Kidney (tissue), 14 donors: ENCODE measurements around the gene NME7. TPM values are rescaled to one million over a fixed set of nuclear protein-coding genes. Genes with fewer than 3 reads are reported as not detected.
"Not testable (repeated sequence)": the region's sequence is repeated elsewhere in the genome, so short reads cannot be mapped to it uniquely, and the experiment has no call there.

Experiments used
- DNase-seq, 5 donors: peaks; one replicate each; pipeline ENCODE4 v3.0.0-alpha.2; 2013 to 2020
- FAIRE-seq: peaks from 2 replicates; lab custom pipeline; 2012; peaks lifted over from hg19 to GRCh38; lab: Jason Lieb, UNC
- H3K27ac ChIP-seq, 2 donors: one replicate each; pipeline ENCODE4 v1.7.0; 2013; ENCODE audit warnings: low read depth in 2 of 2, low read length in 2 of 2, inconsistent platforms in 1 of 2
- H3K27me3 ChIP-seq: one replicate; pipeline ENCODE4 v1.7.1; 2013; ENCODE audit warnings: low read length, inconsistent platforms; ENCODE audit not compliant: control insufficient read depth, insufficient read depth
- H3K36me3 ChIP-seq, 3 donors: one replicate each; pipeline versions ENCODE4 v1.7.0 to v1.7.1; 2013; ENCODE audit warnings: low read length in 3 of 3, control low read depth in 1 of 3, inconsistent platforms in 1 of 3; ENCODE audit not compliant: insufficient read depth in 3 of 3, control insufficient read depth in 2 of 3
- H3K4me1 ChIP-seq, 3 donors: one replicate each; pipeline versions ENCODE4 v1.7.0 to v1.7.1; 2013; ENCODE audit warnings: low read length in 3 of 3, inconsistent platforms in 1 of 3, low read depth in 1 of 3; ENCODE audit not compliant: control insufficient read depth in 2 of 3, insufficient read depth in 2 of 3
- H3K4me3 ChIP-seq, 3 donors: one replicate each; pipeline versions ENCODE4 v1.7.0 to v1.8.1; 2013; ENCODE audit warnings: low read length in 3 of 3, control low read depth in 1 of 3, inconsistent platforms in 1 of 3
- H3K9ac ChIP-seq, 3 donors: one replicate each; pipeline versions ENCODE4 v1.7.0 to v1.7.1; 2013; ENCODE audit warnings: low read length in 3 of 3, control low read depth in 1 of 3, inconsistent platforms in 1 of 3
- H3K9me3 ChIP-seq, 3 donors: one replicate each; pipeline versions ENCODE4 v1.7.0 to v1.7.1; 2013; ENCODE audit warnings: low read length in 3 of 3, control low read depth in 1 of 3, inconsistent platforms in 1 of 3; ENCODE audit not compliant: control insufficient read depth in 2 of 3, insufficient read depth in 1 of 3
- intact Hi-C: fragments of 100-400 bp; cut with DNase I; formaldehyde crosslinking; loops from one replicate; pipeline ENCODE4 v1.11.1; 2022
- polyA plus RNA-seq: library from polyadenylated mRNA; stranded (reverse); fragments of 350-450 nt; fragmentation: Illumina TruSeq; extraction: RNeasy Lipid Tissue Mini Kit (QIAGEN cat#74804); gene quantifications from one replicate; pipeline ENCODE4 v1.2.3, GENCODE V29; 2014; ENCODE audit warnings: low read depth, low replicate concordance; ENCODE audit not compliant: insufficient read depth
- total RNA-seq: library from RNA; stranded (reverse); fragmentation: NEBNext Ultra II Directional; extraction: Animal tissue kit (Norgen Biotek cat#: 25700); gene quantifications from one replicate; pipeline ENCODE4 v1.2.1, GENCODE V29; 2021
- TF ChIP-seq, protein P1 (sequence below): IDR thresholded peaks from 3 replicates; pipeline ENCODE4 v1.5.1; 2012; ENCODE audit warnings: mild to moderate bottlenecking, moderate library complexity, borderline replicate concordance; ENCODE audit not compliant: insufficient read depth; ENCODE audit errors: extremely low read depth
- donor health status: control.
- donor health status: control.
- donor health status: control.
- donor health status: control.
- donor health status: control.
- donor health status: DM: yes; HTN: yes; CAD: no.
- donor health status: Normal renal cell carcinoma (clear cell type).

Gene NME7
- total and polyA plus RNA-seq, 2 donors from 2014 or later: 13.7 to 31.9 TPM

DNA sequence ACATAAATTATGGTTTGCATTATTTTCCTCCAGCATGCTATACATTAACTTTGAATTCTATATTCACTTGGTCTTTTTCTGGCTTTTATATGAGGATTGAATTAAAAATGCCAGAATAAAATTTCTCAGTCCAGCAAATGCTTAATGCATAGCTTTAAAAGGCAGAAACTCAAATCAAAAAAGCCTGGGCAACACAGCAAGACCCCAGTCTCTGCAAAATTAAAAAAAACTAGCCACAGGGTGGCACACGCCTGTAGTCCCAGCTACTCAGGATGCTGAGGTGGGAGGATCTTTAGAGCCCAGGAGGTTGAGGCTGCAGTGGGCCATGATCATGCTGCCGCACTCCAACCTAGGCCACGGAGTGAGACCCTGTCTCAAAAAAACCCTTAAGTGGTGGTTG lies 241.3 kb downstream of the NME7 start:
- DNase-seq: no peak
- peak overlapping the region in 1 of 3 donors; percentile 6 for H3K4me3 ChIP-seq
- H3K9me3 ChIP-seq: no peaks in the 10 kb centered on the region
- intact Hi-C loops: no loop called here
- TF ChIP-seq, protein P1, sequence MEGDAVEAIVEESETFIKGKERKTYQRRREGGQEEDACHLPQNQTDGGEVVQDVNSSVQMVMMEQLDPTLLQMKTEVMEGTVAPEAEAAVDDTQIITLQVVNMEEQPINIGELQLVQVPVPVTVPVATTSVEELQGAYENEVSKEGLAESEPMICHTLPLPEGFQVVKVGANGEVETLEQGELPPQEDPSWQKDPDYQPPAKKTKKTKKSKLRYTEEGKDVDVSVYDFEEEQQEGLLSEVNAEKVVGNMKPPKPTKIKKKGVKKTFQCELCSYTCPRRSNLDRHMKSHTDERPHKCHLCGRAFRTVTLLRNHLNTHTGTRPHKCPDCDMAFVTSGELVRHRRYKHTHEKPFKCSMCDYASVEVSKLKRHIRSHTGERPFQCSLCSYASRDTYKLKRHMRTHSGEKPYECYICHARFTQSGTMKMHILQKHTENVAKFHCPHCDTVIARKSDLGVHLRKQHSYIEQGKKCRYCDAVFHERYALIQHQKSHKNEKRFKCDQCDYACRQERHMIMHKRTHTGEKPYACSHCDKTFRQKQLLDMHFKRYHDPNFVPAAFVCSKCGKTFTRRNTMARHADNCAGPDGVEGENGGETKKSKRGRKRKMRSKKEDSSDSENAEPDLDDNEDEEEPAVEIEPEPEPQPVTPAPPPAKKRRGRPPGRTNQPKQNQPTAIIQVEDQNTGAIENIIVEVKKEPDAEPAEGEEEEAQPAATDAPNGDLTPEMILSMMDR: no peak
- peaks cover 0 to 29% (median 23%) of the 10 kb centered on the region in 3 donors for H3K4me1 ChIP-seq
- H3K36me3 ChIP-seq: peaks cover 7 to 85% (median 39%) of the 10 kb centered on the region in 3 donors
- H3K9ac ChIP-seq: no peak overlapping the region
- peak overlapping the region in 1 of 2 donors; percentile 58 for H3K27ac ChIP-seq
- FAIRE-seq: no peak
- H3K27me3 ChIP-seq: no peaks in the 10 kb centered on the region

DNA sequence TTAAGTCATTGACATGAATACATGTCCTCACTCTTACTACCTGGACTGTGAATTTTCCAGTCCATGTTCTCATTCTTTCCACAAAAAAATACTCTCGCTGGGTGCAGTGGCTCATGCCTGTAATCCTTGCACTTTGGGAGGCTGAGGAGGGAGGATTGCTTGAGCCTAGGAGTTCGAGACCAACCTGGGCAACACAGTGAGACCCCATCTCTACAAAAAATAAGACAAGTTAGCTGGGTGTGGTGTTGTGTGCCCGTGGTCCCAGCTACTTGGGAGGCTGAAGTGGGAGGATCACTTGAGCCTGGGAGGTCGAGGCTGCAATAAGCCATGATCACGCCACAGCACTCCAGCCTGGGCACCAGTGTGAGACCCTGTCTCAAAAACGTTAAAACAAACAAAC lies 242.0 kb downstream of the NME7 start:
- H3K27ac ChIP-seq, DNase-seq, intact Hi-C loops, H3K9me3 ChIP-seq, FAIRE-seq, H3K27me3 ChIP-seq: not testable (repeated sequence)
- Histone ChIP-seq H3K9ac (peak overlapping the region in 1 of 3 donors; percentile 5), H3K4me3 (peak overlapping the region in 1 of 3 donors; percentile 23), H3K4me1 (peaks cover 0 to 29% (median 24%) of the 10 kb centered on the region in 3 donors), H3K36me3 (peaks cover 7 to 80% (median 34%) of the 10 kb centered on the region in 3 donors)

DNA sequence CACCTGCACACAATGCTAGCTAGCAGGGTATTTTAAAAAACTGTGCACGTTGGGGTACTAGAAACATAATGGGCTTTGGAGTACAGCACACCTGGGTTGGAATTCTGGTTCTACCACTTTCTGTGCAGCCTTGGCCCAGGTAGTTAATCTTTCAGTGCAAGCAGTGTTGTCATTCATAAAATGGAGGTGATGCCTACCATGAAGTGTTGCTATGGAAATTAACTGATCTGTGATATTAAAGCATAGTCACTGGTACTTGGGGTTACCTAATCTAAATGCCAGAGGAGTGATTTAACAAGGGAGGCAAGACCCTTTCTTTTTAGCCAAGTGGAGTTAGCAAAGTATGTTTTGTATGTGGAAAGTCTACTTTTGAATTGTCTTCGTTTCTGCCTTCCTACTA lies 243.1 kb downstream of the NME7 start:
- FAIRE-seq (no peak), DNase-seq (peak in 3 of 5 donors; percentile 48 to 78 (median 75))
- Histone ChIP-seq H3K9me3 (no peaks in the 10 kb centered on the region), H3K4me3 (peak overlapping the region in 2 of 3 donors; percentile 10 to 23), H3K27me3 (no peaks in the 10 kb centered on the region), H3K36me3 (peaks cover 7 to 83% (median 43%) of the 10 kb centered on the region in 3 donors), H3K27ac (no peak overlapping the region), H3K4me1 (peaks cover 0 to 27% (median 26%) of the 10 kb centered on the region in 3 donors), H3K9ac (peak overlapping the region in 1 of 3 donors; percentile 5)
- intact Hi-C loops: no loop called here
- TF ChIP-seq, protein P1: no peak

DNA sequence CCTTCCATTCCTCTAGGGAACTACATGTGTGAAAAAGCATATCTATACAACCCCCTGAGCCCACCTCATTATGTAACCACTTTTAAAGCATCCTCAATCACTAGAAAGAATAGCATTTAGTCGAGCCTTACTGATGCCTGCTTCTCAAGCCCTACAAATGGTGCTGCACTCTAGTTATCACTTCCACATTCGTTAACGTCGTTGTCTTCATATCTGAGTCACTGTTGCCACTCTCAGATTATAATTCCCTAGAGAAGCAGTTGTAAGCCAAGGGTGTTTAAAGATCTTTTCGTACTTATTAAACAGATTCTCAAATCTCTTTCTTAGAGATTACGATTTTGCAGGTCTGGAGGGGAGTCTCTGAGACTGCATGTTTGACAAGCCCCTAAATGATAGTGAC lies 244.6 kb downstream of the NME7 start:
- H3K36me3 ChIP-seq: peaks cover 4 to 84% (median 37%) of the 10 kb centered on the region in 3 donors
- no peak for FAIRE-seq
- TF ChIP-seq, protein P1: no peak

More for the DNA sequence above, 244.6 kb downstream of the NME7 start:
- no peak for DNase-seq
- Histone ChIP-seq H3K4me3 (peak overlapping the region in 1 of 3 donors; percentile 2), H3K4me1 (peaks cover 0 to 37% (median 21%) of the 10 kb centered on the region in 3 donors), H3K27ac (no peak overlapping the region), H3K9ac (peak overlapping the region in 1 of 3 donors; percentile 5), H3K27me3 (no peaks in the 10 kb centered on the region), H3K9me3 (no peaks in the 10 kb centered on the region)
- intact Hi-C loops: no loop called here
